ENCODE measurements around the gene ACAN. TPM values are rescaled to one million over a fixed set of nuclear protein-coding genes. Genes with fewer than 3 reads are reported as not detected.

ACAN gene
- total and polyA plus RNA-seq, 2 donors (not counting 3 experiments of a cell fraction or from before 2014, with no cell fraction given) = not detected

DNA sequence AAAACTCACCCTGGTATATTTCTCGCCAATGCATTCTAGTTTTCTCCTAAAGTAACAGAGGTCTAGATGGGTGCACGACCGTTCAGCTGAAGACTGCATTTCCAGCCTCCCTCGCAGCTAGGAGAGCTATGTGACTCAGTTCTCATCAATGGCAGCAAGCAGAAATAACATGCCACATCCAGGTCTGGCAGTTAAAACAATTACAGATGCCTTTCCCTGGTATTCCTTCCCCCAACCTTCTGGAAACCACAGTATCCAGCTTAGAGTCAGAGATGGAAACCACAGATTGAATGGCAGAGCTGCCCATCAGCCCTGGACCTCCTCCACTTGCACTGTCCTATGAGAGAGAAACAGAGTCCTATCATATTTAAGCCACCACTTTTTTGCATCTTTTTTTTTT lies 87.3 kb downstream of the ACAN start:
- dilution Hi-C loops (cut with MboI; ENCODE audit: extremely low pct_ligation_motif_present, low sequenced_read_pairs) (no loop called here), intact Hi-C loops (cut with micrococcal nuclease) (no loop called here)
- Histone ChIP-seq H3K4me3 (replicated peaks in 1 of 3; ENCODE audit: insufficient read depth in 1 of 3, low read depth in 1 of 3, low read length in 3 of 3) (no peak overlapping the region), H3K27ac (ENCODE audit: insufficient read depth, low read depth, low read length) (no peak overlapping the region), H3K9ac (replicated peaks; ENCODE audit: extremely low read depth, insufficient read depth, low read length) (no peak overlapping the region), H3K4me1 (ENCODE audit: control insufficient read depth, extremely low read depth, insufficient read depth, low read length) (peaks cover 12% of the 10 kb centered on the region), H4K20me1 (replicated peaks; ENCODE audit: control insufficient read depth, extremely low read depth, insufficient read depth, low read length) (no peaks in the 10 kb centered on the region), H3K9me1 (replicated peaks; ENCODE audit: control insufficient read depth, extremely low read depth, insufficient read depth, low read length) (no peaks in the 10 kb centered on the region), H3K79me2 (ENCODE audit: control insufficient read depth, insufficient read depth, low read length) (no peaks in the 10 kb centered on the region), H3K36me3 (ENCODE audit: control insufficient read depth in 2 of 2, extremely low read depth in 1 of 2, insufficient read depth in 2 of 2, low read length in 2 of 2) (peaks cover 0 to 4% of the 10 kb centered on the region in 2 experiments), H2AFZ (ENCODE audit: low read depth, low read length) (no peak overlapping the region), H3K9me3 (replicated peaks; ENCODE audit: control insufficient read depth, insufficient read depth, low read length) (no peaks in the 10 kb centered on the region), H3K27me3 (ENCODE audit: control insufficient read depth in 2 of 2, insufficient read depth in 2 of 2, low read length in 2 of 2) (no peaks in the 10 kb centered on the region), H3K4me2 (ENCODE audit: insufficient read depth, low read length) (no peak overlapping the region)
- FAIRE-seq (no peak), DNase-seq (ENCODE audit: low read depth, low spot score) (no peak)
- BruUV-seq (replicated peaks) = no TSS peak
- ChIA-PET CTCF (interaction anchor here (4.3 kb wide), 1 partner anchor 12 kb away, joined by 24 read pairs; no protein-coding TSS in a partner anchor), POLR2A (no interaction called here)
- TF ChIP-seq, protein P1, sequence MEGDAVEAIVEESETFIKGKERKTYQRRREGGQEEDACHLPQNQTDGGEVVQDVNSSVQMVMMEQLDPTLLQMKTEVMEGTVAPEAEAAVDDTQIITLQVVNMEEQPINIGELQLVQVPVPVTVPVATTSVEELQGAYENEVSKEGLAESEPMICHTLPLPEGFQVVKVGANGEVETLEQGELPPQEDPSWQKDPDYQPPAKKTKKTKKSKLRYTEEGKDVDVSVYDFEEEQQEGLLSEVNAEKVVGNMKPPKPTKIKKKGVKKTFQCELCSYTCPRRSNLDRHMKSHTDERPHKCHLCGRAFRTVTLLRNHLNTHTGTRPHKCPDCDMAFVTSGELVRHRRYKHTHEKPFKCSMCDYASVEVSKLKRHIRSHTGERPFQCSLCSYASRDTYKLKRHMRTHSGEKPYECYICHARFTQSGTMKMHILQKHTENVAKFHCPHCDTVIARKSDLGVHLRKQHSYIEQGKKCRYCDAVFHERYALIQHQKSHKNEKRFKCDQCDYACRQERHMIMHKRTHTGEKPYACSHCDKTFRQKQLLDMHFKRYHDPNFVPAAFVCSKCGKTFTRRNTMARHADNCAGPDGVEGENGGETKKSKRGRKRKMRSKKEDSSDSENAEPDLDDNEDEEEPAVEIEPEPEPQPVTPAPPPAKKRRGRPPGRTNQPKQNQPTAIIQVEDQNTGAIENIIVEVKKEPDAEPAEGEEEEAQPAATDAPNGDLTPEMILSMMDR (IDR thresholded peaks at IDR 0.05; ENCODE audit: extremely low read depth in 1 of 2, insufficient read depth in 1 of 2, low read depth in 1 of 2, low read length in 2 of 2) = no peak
- TF ChIP-seq EZH2 (IDR thresholded peaks at IDR 0.05; ENCODE audit: borderline replicate concordance, low read depth, low read length, severe bottlenecking) (no peak), GATA2 (IDR thresholded peaks at IDR 0.05; ENCODE audit: insufficient read depth, insufficient read length, low read depth, low read length) (no peak), FOS (IDR thresholded peaks at IDR 0.05; ENCODE audit: borderline replicate concordance, insufficient read depth, low read length) (no peak), JUN (IDR thresholded peaks at IDR 0.05; ENCODE audit: borderline replicate concordance, insufficient read depth, insufficient read length, low read depth) (no peak), POLR2A (IDR thresholded peaks at IDR 0.05; ENCODE audit: low read depth, low read length) (no peak), POLR2AphosphoS5 (IDR thresholded peaks at IDR 0.05; ENCODE audit: insufficient read depth, low read depth, low read length) (no peak), MYC (IDR thresholded peaks at IDR 0.05; ENCODE audit: low read depth, low read length) (no peak)
- TF ChIP-seq, protein P2, sequence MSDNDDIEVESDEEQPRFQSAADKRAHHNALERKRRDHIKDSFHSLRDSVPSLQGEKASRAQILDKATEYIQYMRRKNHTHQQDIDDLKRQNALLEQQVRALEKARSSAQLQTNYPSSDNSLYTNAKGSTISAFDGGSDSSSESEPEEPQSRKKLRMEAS (IDR thresholded peaks at IDR 0.05; ENCODE audit: insufficient read depth, insufficient read length) = no peak
